ENCODE results near the gene OR9A4.
"Not testable (repeated sequence)": the region's sequence is repeated elsewhere in the genome, so short reads cannot be mapped to it uniquely, and the experiment has no call there.

The OR9A4 gene, protein sequence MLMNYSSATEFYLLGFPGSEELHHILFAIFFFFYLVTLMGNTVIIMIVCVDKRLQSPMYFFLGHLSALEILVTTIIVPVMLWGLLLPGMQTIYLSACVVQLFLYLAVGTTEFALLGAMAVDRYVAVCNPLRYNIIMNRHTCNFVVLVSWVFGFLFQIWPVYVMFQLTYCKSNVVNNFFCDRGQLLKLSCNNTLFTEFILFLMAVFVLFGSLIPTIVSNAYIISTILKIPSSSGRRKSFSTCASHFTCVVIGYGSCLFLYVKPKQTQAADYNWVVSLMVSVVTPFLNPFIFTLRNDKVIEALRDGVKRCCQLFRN

DNA sequence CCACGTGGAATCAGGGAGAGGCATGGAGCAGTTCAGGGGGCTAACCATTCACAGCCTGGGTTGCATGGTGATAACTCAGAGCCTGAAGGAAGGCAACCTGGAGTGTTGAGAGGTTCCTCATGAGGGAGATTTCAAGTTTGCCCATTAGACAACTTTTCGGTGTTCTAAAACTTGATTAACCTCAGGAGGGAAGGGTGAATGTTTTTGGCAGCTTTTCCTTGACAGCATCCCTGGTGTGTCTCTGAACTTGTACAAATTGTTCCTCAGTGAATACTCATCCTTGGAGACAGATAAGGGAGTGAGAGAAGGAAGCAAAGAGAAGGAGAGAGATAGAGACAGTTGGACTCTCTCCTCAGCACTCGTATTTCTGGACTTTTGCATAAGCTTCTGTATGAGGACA is at the start of gene OR9A4:
Gene OR9A4, plus strand, starts transcription at position 301 of the 400 bp plus-strand sequence. CDS start 2,477 bp downstream, outside the sequence.
- no peak for DNase-seq (ENCODE audit: low read depth)

DNA sequence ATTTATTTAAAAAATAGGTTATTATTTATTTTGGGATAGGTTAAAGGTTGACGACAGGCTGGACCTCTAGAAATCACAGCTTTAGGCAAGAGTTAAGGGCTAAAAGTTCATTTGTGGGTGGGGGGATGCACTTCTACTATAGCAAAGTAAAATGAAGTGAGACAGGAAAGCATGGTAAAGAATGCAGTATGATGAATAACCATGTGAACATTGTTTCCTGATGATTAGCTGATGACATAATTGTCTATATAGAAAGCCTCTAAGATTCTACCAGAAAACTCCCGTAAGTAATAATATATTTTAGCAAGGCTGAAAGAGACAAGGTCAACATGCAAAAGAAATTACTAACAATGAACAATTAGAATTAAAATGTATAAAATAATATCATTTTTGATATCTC is 49.2 kb upstream of the OR9A4 start:
- DNase-seq (ENCODE audit: low read depth): no peak

DNA sequence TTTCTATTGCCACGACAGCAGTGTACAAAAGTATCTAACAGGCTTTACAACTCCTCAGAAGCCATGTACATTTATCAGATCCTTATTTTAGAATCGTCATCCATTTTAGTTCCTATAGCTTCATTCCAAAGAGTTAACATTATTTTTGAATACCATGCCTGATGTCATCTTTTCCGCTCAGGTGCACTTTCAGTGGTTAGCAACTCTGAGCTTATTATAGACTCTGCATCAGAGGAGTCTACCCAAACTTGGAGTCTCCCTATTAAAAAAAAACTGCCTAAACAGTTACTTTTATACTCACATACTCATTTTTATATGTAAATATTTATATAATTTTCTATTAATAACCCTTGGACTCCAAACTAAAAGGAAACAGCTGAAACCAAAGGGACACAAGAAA is 43.3 kb upstream of the OR9A4 start:
- DNase-seq (ENCODE audit: low read depth): no peak

DNA sequence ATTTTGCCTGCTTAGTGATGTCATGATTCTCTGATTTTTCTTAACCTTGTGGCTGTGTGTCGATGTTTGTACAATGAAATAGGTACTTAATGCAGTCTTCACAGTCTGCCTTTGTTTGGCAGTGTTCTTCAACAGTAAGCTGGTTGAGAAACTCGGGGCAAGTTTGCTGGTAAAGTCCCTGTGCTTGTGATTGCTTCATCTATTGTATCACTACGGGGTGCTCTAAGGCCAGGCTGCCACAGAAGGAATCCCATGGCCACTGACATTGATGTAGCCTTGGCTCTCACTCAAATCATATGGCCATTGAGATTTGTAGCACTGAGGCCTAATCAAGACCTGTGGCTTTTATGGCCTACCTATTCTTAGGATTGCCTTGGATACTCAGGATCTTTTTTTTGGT is 41.4 kb upstream of the OR9A4 start:
- DNase-seq (ENCODE audit: low read depth): no peak

DNA sequence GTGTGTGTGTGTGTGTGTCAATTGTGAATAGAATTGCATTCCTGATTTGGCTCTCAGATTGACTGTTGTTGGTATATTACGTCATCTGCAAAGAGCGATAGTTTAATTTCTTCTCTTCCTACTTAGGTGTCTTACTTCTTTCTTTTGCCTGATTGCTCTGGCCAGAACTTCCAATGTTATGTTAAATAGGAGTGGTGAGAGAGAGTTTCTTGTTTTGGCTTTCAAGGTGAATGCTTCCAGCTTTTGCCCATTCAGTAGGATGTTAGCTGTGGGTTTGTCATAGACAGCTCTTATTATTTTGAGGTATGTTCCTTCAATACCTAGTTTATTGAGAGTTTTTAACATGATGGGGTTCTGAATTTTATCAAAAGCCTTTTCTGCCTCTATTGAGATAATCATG is 40.7 kb upstream of the OR9A4 start:
- no peak for DNase-seq (ENCODE audit: low read depth)

DNA sequence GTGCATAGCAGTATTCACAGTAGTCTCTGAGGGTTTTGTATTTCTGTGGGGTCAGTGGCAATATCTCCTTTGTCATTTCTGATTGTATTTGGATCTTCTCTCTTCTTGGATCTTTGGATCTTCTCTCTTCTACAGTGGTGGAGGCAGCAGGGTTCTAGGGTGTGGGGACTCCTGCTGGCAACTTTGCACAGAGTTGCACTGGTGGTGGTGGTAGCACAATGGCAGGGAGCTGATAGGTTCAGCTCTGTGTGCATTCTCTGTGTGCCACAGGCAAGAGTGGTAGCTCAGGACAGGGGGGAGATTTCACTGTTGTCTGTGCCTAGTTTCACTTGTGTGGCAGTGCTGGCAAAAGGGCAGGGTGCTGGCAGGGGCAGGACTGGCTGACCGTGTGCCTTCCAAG is 39.8 kb upstream of the OR9A4 start:
- DNase-seq (ENCODE audit: low read depth): no peak

DNA sequence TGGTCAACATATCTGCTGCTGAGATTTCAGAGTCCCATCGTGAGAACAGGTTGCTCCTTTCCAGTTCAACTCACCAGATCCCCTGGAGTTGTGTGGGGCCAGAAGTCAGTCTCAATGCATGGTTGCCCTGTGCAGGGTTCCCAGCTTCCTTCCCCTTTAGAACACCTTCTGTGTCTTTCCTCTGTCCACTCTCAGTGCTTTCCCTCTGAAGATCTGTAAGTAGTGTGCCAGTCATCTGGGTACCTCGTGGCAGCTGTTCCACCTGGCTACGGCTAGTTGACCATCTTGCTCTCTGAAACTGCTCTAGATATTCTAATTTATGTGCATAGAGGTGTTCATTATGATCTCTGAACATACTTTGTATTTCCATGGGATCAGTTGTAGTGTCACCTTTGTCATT is 38.8 kb upstream of the OR9A4 start:
- no peak for DNase-seq (ENCODE audit: low read depth)

DNA sequence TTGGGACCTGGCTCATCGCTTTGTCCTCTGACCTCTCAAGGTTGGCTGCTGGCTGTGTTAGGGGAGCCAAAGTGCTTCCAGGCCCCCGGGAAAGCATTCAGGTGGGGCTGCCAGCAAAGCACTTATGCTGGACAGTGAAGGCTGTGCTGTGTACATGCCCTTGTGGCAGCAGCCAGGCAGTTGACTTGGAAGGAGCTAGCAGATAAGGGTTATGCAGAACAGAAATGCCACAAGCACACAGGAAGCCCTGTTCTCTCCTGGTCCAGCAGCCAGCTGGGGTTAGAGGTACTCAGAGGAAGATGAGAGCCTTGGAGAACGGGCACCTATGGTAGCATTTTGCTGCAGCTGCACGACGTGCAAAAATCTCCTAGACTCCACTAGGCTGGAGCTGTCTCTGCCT is 35.2 kb upstream of the OR9A4 start:
- DNase-seq (ENCODE audit: low read depth): no peak

DNA sequence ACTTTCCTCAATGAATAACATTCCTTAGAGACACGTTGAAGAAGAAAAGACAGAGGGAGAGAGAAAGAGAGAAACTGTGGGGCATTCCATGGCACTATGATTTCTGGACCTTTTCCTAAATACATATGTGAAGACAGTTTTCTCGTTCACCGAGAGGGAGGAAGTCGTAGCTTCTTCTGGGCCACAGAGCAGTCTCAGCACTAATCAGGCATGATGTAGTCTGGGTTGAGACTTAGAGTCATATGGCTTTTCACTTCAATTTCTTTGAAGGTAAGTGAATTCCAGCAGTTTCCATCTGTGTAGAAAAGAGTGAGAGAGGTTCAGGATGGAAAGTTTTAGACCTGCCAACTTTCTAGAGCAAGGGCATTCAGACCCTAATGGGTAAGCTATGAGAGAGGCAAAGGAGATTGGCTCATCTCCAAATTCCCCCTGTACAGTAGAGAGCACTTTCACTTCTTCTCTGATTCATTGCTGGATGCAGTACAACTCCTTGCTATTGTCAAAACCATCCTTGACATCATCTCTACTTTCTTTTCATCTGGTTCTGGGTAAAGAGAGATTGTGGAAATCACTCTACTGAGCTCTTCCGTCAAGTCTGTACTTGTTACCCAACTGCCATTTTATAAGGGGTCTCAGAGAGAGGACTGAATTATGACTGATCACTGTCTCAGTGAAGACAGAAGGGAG is 31.5 kb upstream of the OR9A4 start:
- no peak for DNase-seq (ENCODE audit: low read depth)

DNA sequence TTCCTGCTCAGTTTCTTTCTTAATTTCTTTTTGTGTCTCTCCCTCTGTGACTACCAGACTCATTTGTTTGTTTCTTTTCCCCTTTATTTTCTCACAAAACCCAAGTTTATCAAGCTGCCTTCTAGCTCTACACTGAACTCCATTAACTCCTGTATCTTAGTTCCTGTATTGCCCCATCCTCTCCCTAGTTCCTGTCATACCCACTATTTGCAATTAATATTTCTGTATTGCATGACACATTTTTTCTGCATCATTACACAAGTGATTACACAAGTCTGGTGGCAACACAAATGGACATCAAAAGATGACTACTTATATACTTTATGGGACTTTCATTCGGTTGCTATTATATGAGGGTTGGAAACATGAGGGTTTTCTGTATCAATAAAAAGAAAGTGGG is 26.9 kb upstream of the OR9A4 start:
- DNase-seq (ENCODE audit: low read depth): no peak

DNA sequence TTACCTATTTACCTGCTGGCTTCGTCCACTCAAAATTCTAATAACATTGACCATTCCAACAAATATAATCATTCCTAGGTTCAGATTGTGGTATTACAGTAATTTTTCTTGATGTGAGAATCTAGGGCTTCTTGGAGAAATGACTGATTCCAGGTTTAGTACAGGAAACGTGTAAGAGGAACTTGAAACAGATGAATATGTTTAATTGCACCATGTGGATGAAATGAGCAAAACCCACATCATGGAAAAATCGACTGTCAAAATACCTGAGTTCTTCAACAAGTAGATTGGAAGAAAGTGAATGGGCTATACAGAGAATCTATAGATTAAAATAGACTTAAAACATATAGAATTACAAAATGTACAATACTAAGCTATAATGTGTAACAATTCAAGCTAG is 24.9 kb upstream of the OR9A4 start:
- DNase-seq (ENCODE audit: low read depth): no peak

DNA sequence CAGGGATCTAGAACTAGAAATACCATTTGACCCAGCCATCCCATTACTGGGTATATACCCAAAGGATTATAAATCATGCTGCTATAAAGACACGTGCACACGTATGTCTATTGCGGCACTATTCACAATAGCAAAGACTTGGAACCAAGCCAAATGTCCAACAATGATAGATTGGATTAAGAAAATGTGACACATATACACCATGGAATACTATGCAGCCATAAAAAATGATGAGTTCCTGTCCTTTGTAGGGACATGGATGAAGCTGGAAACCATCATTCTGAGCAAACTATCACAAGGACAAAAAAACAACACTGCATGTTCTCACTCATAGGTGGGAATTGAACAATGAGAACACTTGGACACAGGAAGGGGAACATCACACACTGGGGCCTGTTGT is 16.8 kb upstream of the OR9A4 start:
- DNase-seq (ENCODE audit: low read depth): not testable (repeated sequence)

DNA sequence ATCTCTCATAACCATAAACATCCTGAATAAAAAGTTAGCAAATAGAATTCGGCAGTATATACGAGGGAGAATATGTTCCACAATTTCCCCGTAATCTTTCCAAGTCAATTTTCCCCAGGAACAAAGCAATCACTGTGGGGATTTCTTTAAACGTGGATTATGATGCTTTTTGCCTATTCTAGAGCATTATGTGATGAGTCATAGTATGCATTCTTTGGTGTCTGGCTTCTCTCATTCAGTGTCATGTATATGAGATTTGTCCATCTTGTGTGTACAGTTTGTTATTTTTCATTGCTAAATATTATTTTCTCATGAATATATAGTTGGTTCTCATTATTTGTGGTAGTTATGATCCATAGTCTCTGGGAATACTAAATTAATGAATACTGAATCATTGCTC is 9.9 kb upstream of the OR9A4 start:
- DNase-seq (ENCODE audit: low read depth): no peak

DNA sequence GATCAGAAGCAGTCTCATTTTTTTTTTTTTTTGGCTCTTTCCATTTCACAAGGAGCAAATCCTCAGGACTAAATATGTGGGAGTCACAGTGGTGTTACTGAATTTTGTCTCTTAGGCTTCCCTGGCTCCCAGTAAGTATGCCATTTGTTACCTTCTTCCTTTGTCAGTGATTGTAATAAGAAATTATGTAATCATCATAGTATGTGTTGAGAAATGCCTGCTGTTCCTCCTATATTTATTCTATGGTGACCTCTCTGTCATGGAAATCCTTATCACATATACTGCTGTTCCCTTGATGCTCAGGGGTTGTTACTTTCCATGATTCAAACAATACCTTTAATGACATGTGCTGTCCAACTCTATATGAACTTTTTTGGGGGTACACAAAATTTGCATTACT is 4.8 kb upstream of the OR9A4 start:
- no peak for DNase-seq (ENCODE audit: low read depth)

DNA sequence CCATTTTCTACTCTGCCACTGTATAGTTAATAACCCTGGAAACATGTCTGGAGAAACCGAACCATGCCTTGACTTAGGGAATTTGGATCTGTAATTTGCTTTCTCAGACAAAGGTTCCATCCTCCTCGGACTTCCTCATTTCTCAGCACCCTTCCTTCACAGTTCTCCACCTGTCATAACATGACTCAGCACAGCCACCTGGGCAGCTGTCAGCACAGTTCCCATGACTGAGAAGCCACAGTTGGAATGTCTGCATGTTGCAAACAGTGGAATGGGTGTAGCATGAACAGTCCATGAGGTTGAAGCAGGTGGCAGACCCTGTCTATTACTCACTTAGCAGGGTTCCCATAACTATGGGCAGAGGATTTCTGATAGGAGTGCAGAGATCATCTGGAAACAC is 634 bp upstream of the OR9A4 start:
- no peak for DNase-seq (ENCODE audit: low read depth)

DNA sequence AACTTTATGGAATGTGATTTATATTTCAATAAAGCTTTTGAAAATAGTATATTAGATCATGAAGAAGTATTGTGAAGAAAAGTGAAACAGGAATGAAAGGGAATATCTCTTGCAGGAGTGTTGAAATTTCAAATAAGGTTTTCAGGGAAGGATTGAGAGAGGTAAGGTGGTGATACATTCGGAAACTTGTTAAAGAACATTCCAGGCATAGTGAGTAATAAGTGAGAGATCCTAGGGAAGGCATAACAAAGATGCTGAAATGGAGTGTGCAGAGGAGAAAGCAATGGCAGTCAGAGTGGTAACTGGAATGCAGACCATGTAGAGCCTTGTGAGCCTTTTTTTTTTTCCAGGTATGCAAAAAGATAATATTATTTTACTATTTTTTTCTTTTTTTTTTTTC is 4.1 kb downstream of the OR9A4 start:
- no peak for DNase-seq (ENCODE audit: low read depth)

DNA sequence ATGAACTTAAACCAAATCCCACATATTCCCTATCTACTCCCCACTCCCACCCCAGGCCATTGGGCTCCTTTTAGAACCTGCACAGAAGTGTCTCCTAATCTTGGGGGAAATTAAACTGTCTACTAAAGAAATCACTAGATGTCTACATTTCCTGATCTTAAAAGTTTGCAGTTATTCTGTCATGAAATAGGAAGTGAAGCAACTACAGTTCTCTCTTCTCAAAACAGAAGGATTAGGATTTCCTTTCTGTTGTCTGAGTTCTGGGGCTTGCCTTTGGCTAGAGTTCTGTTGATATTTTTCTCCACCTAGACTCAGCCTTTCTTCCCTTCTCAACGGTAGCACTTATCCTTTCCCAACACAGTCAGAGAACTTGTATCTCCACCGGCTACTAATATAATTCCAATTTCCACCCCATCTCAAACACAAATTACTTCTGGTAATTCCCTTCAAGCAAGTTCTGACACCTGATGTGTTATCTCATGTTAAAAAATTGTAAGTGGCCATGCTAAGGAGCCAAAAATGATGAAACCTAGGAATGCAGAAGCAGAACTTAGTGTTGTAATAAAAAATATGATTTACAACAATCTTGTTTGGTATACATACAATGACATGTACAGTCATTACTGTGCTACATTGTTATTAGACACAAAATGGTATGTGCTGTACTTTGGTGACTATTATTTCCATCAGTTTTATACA is 12.1 kb downstream of the OR9A4 start:
- no peak for DNase-seq (ENCODE audit: low read depth)

DNA sequence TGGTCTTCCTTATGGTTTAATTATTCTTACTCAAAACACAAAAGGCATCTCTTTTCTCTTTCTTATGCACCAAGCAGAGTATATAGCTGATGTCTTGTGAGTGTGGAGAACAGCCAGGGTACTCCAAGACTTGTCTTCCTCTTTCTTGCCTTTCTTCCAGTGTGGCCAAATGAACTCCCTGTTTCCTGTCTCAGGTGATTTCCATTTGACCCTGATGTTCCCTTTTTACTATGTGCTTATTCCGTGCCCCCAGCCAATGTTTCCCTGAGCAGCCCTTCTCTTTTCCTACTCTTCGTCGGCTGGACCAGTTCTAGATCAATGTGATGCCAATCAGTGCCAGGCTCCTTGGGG is 12.6 kb downstream of the OR9A4 start:
- DNase-seq (ENCODE audit: low read depth): no peak

DNA sequence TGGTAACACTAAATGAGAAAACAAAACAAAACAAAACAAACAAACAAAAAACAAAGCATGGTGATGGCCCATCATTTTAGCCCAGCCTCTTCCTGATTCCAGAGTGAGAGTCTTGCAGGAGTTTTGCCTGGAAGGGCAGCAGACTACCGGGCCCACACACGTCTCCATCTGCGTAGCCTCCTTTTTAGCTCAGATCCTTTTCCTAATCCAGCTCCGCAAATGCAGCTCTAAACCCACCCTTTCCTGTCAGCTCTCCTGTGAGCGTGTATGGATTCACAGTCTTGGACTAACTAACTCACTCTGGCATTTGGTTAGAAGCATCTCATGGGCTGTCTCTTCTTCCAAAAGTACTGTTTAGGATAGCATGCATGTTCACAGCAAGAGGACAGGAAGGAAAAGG is 14.0 kb downstream of the OR9A4 start:
- no peak for DNase-seq (ENCODE audit: low read depth)

DNA sequence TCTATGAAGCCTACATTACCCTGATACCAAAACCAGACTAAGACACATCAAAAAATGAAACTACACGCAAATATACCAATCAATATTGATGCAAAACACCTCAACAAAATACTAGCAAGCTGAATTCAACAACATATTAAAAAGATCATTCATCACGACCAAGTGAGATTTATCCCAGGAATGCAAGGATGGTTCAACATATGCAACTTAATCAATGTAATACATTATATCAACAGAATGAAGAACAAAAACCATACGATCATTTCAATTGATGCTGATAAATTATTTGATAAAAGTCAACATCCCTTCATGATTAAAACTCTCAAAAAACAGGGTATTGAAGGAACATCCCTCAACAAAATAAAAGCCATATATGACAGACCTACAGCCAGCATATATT is 24.9 kb downstream of the OR9A4 start:
- no peak for DNase-seq (ENCODE audit: low read depth)

DNA sequence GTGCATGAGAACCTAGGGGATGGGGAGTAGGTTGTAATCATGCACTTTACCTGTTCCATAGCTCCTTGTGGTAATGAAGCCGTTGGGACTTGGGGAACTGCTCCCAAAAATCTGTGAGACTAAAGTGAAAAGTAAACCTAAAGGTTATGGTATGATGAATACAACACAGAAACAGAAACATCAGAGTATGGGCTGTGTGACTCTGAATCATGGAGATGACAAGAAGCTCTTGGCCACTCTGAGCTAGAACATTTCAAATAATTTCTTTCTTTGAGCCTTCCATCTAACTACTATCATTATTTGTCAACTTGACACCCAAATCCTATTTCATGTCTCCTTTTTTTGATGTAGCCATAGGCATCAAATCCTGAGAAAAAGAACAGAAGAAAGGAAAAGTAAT is 27.6 kb downstream of the OR9A4 start:
- no peak for DNase-seq (ENCODE audit: low read depth)

DNA sequence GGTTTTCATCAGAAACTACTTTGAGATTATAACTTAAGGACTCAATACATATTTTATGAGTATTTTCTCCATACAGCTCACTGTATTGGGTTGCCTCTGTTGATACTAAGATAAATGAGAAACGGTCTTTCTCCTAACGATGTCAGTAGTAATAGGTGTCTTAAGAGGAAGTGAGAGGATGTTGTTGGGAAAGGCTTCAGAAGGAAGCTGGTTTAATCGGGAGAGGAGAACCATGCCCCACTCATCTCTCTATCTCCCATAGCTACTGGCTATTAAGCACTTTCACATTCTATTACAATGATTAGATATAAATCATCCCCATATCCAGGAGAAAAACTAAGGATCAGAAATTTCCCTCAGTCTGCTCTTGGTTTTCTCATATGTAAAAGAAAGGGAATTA is 28.6 kb downstream of the OR9A4 start:
- no peak for DNase-seq (ENCODE audit: low read depth)

DNA sequence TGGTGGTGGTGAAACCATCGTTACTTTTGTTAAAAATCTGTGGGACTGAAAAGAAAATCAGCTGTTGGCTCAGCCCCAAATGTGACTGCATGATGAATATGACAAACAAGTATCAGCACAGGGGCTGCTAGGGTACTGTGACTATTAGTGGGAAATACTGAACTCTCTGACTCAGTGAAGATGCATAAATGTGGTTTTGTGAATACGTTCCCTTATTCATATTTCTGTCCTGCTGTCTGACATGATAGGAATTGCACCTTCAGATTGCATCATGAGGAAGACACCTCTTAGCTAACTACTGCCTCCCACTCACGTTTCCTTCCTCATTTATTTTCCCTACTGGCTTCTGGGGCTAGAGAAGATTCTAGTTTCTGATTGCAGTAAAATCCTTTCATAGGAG is 29.2 kb downstream of the OR9A4 start:
- no peak for DNase-seq (ENCODE audit: low read depth)

DNA sequence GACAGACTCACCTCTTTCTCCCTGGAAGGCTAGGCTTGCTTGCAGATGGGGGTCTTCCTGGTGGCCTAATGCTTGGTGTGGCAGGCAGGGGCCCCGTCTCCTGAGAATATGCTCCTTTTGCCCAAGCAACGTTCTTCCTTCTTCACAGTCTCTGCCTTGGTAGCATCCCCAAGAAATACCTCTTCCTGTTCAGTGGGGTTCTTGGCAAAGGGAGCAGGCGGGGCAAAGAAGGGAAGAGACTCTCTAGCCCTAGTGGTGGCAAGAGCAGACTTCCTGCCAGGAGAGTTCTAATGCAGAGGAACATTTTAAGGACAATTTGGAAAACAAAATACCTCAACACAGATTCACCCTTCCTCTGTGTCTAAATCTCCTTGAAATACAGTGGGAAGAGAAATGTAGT is 30.6 kb downstream of the OR9A4 start, which contains the start of gene CLEC5A:
Gene CLEC5A, minus strand, starts transcription at position 179 of the 400 bp plus-strand sequence. CDS start 682 bp downstream, outside the sequence.
- DNase-seq (ENCODE audit: low read depth): no peak
